CD4-positive, alpha-beta T cell (primary cell): ENCODE measurements around the gene TNRC18. TPM values are rescaled to one million over a fixed set of nuclear protein-coding genes. Genes with fewer than 3 reads are reported as not detected.

Source experiments
- ATAC-seq: fragments of 200-7000 bp; cut with Tn5 transposase; one replicate; pipeline ENCODE4 v1.10.0; 2022; ENCODE audit warnings: mild to moderate bottlenecking; ENCODE audit not compliant: poor library complexity
- CTCF ChIA-PET: fragments of 350-600 bp; sonication (Branson Sonifier 250); formaldehyde crosslinking; loops from one replicate; lab custom pipeline; 2021; ENCODE audit warnings: antibody characterized with exemption, inconsistent platforms; lab: Charles Lee
- POLR2A ChIA-PET: fragments of 350-600 bp; sonication (Branson Sonifier 250); formaldehyde crosslinking; loops from one replicate; lab custom pipeline; 2021; ENCODE audit warnings: antibody characterized with exemption, inconsistent platforms; lab: Charles Lee
- DNase-seq, 14 experiments: peaks; one replicate each; pipeline ENCODE4 v3.0.0-alpha.2; 2013 to 2020; ENCODE audit warnings: mixed read lengths in 2 of 14
- H3K27ac ChIP-seq, 2 donors: one replicate each; pipeline versions ENCODE4 v1.5.1 to v1.7.0; 2013; ENCODE audit warnings: low read length in 2 of 2, low read depth in 1 of 2, mild to moderate bottlenecking in 1 of 2
- H3K27me3 ChIP-seq, 2 experiments: 1 replicate in 1 of 2; 2 replicates in 1 of 2; pipeline versions ENCODE4 v1.6.1 to v1.7.0; 2013; ENCODE audit warnings: low read length in 2 of 2, control low read depth in 1 of 2, mild to moderate bottlenecking in 1 of 2, moderate library complexity in 1 of 2; ENCODE audit not compliant: insufficient read depth in 2 of 2, control insufficient read depth in 1 of 2
- H3K36me3 ChIP-seq: one replicate; pipeline ENCODE4 v1.6.1; 2013; ENCODE audit warnings: low read length, control low read depth; ENCODE audit not compliant: insufficient read depth
- H3K4me1 ChIP-seq: one replicate; pipeline ENCODE4 v1.6.1; 2013; ENCODE audit warnings: low read length, control low read depth; ENCODE audit not compliant: insufficient read depth
- H3K4me3 ChIP-seq: one replicate; pipeline ENCODE4 v1.5.1; 2013; ENCODE audit warnings: mild to moderate bottlenecking, low read length, moderate library complexity
- H3K9me3 ChIP-seq, 2 experiments: 1 replicate in 1 of 2; 2 replicates in 1 of 2; pipeline versions ENCODE4 v1.6.1 to v1.7.0; 2013; ENCODE audit warnings: low read length in 2 of 2, mild to moderate bottlenecking in 2 of 2, control low read depth in 1 of 2, moderate library complexity in 1 of 2; ENCODE audit not compliant: control insufficient read depth in 1 of 2, insufficient read depth in 1 of 2
- H3K27ac Mint-ChIP-seq: one replicate; pipeline ENCODE4 v1.8.0; 2020; ENCODE audit warnings: mixed read lengths
- H3K27me3 Mint-ChIP-seq: one replicate; pipeline ENCODE4 v1.8.0; 2021; ENCODE audit warnings: mixed read lengths
- H3K36me3 Mint-ChIP-seq: one replicate; pipeline ENCODE4 v1.8.0; 2021; ENCODE audit warnings: low read depth, mixed read lengths
- H3K4me1 Mint-ChIP-seq: one replicate; pipeline ENCODE4 v1.8.0; 2021; ENCODE audit warnings: low read depth, mixed read lengths
- H3K4me3 Mint-ChIP-seq: one replicate; pipeline ENCODE4 v1.8.0; 2020; ENCODE audit warnings: mild to moderate bottlenecking, mixed read lengths
- H3K9me3 Mint-ChIP-seq: one replicate; pipeline ENCODE4 v1.8.0; 2020; ENCODE audit warnings: mixed read lengths
- intact Hi-C, 2 experiments: fragments of 100-400 bp; cut with DNase I in 1 of 2; cut with micrococcal nuclease in 1 of 2; formaldehyde crosslinking; loops; one replicate each; pipeline versions ENCODE4 v1.15.1 to v1.9.0; 2023 to 2025; cut with DNase I, micrococcal nuclease
- total RNA-seq, 174 experiments: library from RNA in 2 of 174; stranded (reverse) in 2 of 174; gene quantifications; one replicate each; pipeline ENCODE4 v1.2.3 and lab custom pipeline; 2021 to 2026
- TF ChIP-seq, protein P1 (sequence below): fragments of 200-600 bp; IDR thresholded peaks from one replicate; pipeline ENCODE4 v1.8.0; 2022; ENCODE audit warnings: antibody characterized with exemption, mild to moderate bottlenecking

Gene TNRC18
- total RNA-seq, 2 experiments from 2014 or later = 69.9 TPM

DNA sequence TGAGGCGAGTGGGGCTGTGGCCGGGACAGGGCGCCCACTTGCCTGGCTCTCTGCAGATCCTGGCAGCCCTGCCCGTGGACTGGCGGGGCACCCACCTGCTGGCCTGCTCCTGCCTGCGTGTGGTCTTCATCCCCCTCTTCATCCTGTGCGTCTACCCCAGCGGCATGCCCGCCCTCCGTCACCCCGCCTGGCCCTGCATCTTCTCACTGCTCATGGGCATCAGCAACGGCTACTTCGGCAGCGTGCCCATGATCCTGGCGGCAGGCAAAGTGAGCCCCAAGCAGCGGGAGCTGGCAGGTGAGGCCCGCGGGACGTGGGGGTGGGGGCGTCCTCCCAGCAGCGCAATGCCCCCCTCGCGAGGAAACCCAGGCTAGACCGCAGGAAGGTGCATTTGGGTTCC, 123.3 kb downstream of the TNRC18 start:
- no peaks in the 10 kb centered on the region for H3K36me3 ChIP-seq
- TF ChIP-seq, protein P1, sequence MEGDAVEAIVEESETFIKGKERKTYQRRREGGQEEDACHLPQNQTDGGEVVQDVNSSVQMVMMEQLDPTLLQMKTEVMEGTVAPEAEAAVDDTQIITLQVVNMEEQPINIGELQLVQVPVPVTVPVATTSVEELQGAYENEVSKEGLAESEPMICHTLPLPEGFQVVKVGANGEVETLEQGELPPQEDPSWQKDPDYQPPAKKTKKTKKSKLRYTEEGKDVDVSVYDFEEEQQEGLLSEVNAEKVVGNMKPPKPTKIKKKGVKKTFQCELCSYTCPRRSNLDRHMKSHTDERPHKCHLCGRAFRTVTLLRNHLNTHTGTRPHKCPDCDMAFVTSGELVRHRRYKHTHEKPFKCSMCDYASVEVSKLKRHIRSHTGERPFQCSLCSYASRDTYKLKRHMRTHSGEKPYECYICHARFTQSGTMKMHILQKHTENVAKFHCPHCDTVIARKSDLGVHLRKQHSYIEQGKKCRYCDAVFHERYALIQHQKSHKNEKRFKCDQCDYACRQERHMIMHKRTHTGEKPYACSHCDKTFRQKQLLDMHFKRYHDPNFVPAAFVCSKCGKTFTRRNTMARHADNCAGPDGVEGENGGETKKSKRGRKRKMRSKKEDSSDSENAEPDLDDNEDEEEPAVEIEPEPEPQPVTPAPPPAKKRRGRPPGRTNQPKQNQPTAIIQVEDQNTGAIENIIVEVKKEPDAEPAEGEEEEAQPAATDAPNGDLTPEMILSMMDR = no peak
- POLR2A ChIA-PET = no interaction called here
- no peaks in the 10 kb centered on the region for H3K27me3 ChIP-seq
- ATAC-seq (no peak), DNase-seq (peak in 1 of 14 experiments; percentile 16)
- Mint-ChIP-seq H3K36me3 (no peaks in the 10 kb centered on the region), H3K4me1 (peaks cover 9% of the 10 kb centered on the region), H3K9me3 (no peaks in the 10 kb centered on the region), H3K27me3 (no peaks in the 10 kb centered on the region), H3K4me3 (no peak overlapping the region), H3K27ac (no peak overlapping the region)
- no peak overlapping the region for H3K4me3 ChIP-seq
- peaks cover 21% of the 10 kb centered on the region for H3K4me1 ChIP-seq
- CTCF ChIA-PET = no interaction called here
- intact Hi-C loops = no loop called here
- peaks cover 2 to 17% of the 10 kb centered on the region in 2 experiments for H3K9me3 ChIP-seq
- H3K27ac ChIP-seq = no peak overlapping the region

DNA sequence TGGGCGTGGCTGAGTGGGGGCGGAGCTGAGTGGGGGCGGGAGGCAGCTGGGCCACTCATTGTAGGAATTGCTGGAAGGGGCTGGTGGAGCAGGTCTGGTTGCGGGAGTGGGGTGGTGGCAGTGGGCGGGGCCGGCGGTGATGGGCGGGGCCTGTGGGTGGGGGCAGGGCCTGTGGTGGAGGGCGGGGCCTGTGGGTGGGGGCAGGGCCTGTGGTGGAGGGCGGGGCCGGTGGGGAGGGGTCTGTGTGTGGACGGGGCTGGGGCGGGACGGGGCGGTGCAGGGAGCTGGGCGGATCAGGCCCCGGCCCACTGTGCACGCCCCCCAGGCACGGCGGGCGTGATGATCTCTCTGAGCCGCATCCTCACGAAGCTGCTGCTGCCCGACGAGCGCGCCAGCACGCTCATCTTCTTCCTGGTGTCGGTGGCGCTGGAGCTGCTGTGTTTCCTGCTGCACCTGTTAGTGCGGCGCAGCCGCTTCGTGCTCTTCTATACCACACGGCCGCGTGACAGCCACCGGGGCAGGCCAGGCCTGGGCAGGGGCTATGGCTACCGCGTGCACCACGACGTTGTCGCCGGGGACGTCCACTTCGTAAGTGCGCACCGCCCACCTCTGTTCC, 126.9 kb downstream of the TNRC18 start:
- Mint-ChIP-seq H3K9me3 (no peaks in the 10 kb centered on the region), H3K36me3 (no peaks in the 10 kb centered on the region), H3K27ac (peak overlapping the region; percentile 59), H3K4me1 (peaks cover 13% of the 10 kb centered on the region), H3K4me3 (peak overlapping the region; percentile 82), H3K27me3 (no peaks in the 10 kb centered on the region)
- peaks cover 21% of the 10 kb centered on the region for H3K4me1 ChIP-seq
- peaks cover 14 to 28% of the 10 kb centered on the region in 2 experiments for H3K9me3 ChIP-seq
- DNase-seq (peak; percentile 52 to 91 (median 72)), ATAC-seq (peak; percentile 90)
- H3K27ac ChIP-seq = no peak overlapping the region
- POLR2A ChIA-PET = interaction anchor here (0.6 to 1.4 kb wide), 3 partner anchors 17 to 615 kb away, joined by 3 to 4 read pairs (median 3); no protein-coding TSS in a partner anchor
- no peaks in the 10 kb centered on the region for H3K27me3 ChIP-seq
- intact Hi-C loops = no loop called here
- no peaks in the 10 kb centered on the region for H3K36me3 ChIP-seq
- CTCF ChIA-PET = no interaction called here
- TF ChIP-seq, protein P1 = no peak
- H3K4me3 ChIP-seq = peak overlapping the region; percentile 51

DNA sequence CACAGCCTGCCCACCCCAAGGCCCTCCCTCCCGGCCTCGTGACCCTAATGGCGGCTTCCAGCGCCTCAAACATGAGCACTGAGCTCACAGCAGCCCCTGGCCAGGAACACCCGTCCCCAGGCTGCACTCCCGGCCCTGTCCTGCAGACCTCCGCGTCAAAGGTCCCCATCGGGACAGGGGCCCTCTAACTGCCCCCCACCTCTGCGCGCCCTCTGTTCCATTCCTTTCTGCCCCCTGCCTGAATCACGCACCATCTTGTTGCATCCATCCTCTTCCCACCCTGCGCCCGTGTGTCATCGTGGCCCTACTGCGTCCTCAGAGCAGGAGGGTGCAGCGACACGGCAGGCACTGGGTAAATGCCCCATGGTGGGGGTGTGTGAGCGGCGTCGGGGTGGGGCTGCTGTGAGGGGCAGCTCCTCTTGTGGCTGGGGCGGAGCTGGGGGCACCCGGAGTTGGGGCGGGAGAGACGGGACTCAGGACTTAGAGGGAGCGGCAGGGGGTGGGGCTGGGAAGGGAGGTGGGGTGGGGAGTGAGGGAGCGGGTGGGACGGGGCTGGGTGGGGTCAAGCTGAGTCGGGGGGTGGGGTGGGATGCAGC, 127.5 kb downstream of the TNRC18 start:
- ATAC-seq = no peak
- intact Hi-C loops = no loop called here
- POLR2A ChIA-PET = interaction anchor here (0.9 to 1.4 kb wide), 2 partner anchors 18 to 101 kb away, joined by 3 to 4 read pairs; no protein-coding TSS in a partner anchor
- TF ChIP-seq, protein P1 = no peak
- Histone ChIP-seq H3K27ac (no peak overlapping the region), H3K4me1 (peaks cover 21% of the 10 kb centered on the region), H3K36me3 (no peaks in the 10 kb centered on the region), H3K27me3 (no peaks in the 10 kb centered on the region), H3K9me3 (peaks cover 14 to 28% of the 10 kb centered on the region in 2 experiments), H3K4me3 (no peak overlapping the region)
- no peaks in the 10 kb centered on the region for H3K27me3 Mint-ChIP-seq
- no peaks in the 10 kb centered on the region for H3K9me3 Mint-ChIP-seq
- no peak overlapping the region for H3K27ac Mint-ChIP-seq
- H3K36me3 Mint-ChIP-seq = no peaks in the 10 kb centered on the region
- DNase-seq = peak in 3 of 14 experiments; percentile 19 to 40 (median 31)
- peaks cover 13% of the 10 kb centered on the region for H3K4me1 Mint-ChIP-seq
- CTCF ChIA-PET = no interaction called here
- H3K4me3 Mint-ChIP-seq = peak overlapping the region; percentile 62
